B cell (primary cell): ENCODE data around the gene ZCCHC2. TPM values are rescaled to one million over a fixed set of nuclear protein-coding genes. Genes with fewer than 3 reads are reported as not detected.

ENCODE experiments used
- ATAC-seq: fragments of 200-7000 bp; cut with Tn5 transposase; one replicate; pipeline ENCODE4 v1.10.0; 2021; ENCODE audit warnings: low read depth, mild to moderate bottlenecking, moderate number of reproducible peaks, moderate library complexity
- CTCF ChIA-PET: fragments of 350-600 bp; sonication (Branson Sonifier 250); formaldehyde crosslinking; loops from one replicate; lab custom pipeline; 2021; ENCODE audit warnings: antibody characterized with exemption, inconsistent platforms; lab: Charles Lee
- POLR2A ChIA-PET: fragments of 350-600 bp; sonication (Branson Sonifier 250); formaldehyde crosslinking; loops from one replicate; lab custom pipeline; 2021; ENCODE audit warnings: antibody characterized with exemption; lab: Charles Lee
- DNase-seq: peaks from one replicate; pipeline ENCODE4 v3.0.0; 2013
- H2AFZ ChIP-seq: 2 replicates; pipeline ENCODE4 v1.6.1; 2012; ENCODE audit warnings: mild to moderate bottlenecking, low read depth, low read length; ENCODE audit not compliant: insufficient read depth, poor library complexity, severe bottlenecking
- H3K27ac ChIP-seq, 2 donors: 1 replicate in 1 of 2; 2 replicates in 1 of 2; pipeline ENCODE4 v1.5.1; 2012 to 2013; ENCODE audit warnings: low read length in 2 of 2, mild to moderate bottlenecking in 2 of 2, moderate library complexity in 1 of 2
- H3K27me3 ChIP-seq, 4 experiments: fragments of 200-600 bp in 1 of 4; sonication (generic) in 1 of 4; replicated peaks in 1 of 4; 1 replicate in 2 of 4; 2 replicates in 2 of 4; pipeline versions ENCODE4 v1.6.1 to v1.7.0; 2013 to 2016; ENCODE audit warnings: low read length in 3 of 4, mild to moderate bottlenecking in 2 of 4, mixed read lengths in 1 of 4, moderate library complexity in 1 of 4; ENCODE audit not compliant: insufficient read depth in 4 of 4, control insufficient read depth in 3 of 4; ENCODE audit errors: control extremely low read depth in 1 of 4
- H3K36me3 ChIP-seq, 2 experiments: replicated peaks in 1 of 2; 1 replicate in 1 of 2; 2 replicates in 1 of 2; pipeline versions ENCODE4 v1.6.1 to v1.7.1; 2013; ENCODE audit warnings: low read length in 1 of 2; ENCODE audit not compliant: insufficient read depth in 2 of 2, control insufficient read depth in 1 of 2; ENCODE audit errors: control extremely low read depth in 1 of 2, extremely low read depth in 1 of 2
- H3K4me1 ChIP-seq, 2 donors: fragments of 200-600 bp in 1 of 2; sonication (generic) in 1 of 2; 1 replicate in 1 of 2; 2 replicates in 1 of 2; pipeline versions ENCODE4 v1.5.1 to v1.6.1; 2013 to 2017; ENCODE audit warnings: low read length in 2 of 2; ENCODE audit not compliant: control insufficient read depth in 2 of 2, insufficient read depth in 2 of 2
- H3K4me2 ChIP-seq: replicated peaks from 2 replicates; pipeline ENCODE3; 2012; ENCODE audit warnings: mild to moderate bottlenecking, low read depth, low read length; ENCODE audit not compliant: poor library complexity, severe bottlenecking
- H3K4me3 ChIP-seq, 5 experiments: fragments of 200-600 bp in 1 of 5; sonication (generic) in 1 of 5; 1 replicate in 3 of 5; 2 replicates in 2 of 5; pipeline versions ENCODE4 v1.5.1 to v1.7.0; 2011 to 2016; ENCODE audit warnings: low read length in 4 of 5, mild to moderate bottlenecking in 4 of 5, low read depth in 2 of 5, control low read depth in 1 of 5, moderate library complexity in 1 of 5; ENCODE audit not compliant: insufficient read depth in 1 of 5; ENCODE audit errors: control extremely low read depth in 1 of 5, extremely low read depth in 1 of 5
- H3K79me2 ChIP-seq: fragments of 200-600 bp; sonication (generic); one replicate; pipeline ENCODE4 v1.6.0; 2016; ENCODE audit warnings: low read length; ENCODE audit not compliant: control insufficient read depth, insufficient read depth
- H3K9ac ChIP-seq: fragments of 200-600 bp; sonication (generic); 2 replicates; pipeline ENCODE4 v1.6.1; 2017; ENCODE audit warnings: mild to moderate bottlenecking, low read length, moderate library complexity
- H3K9me3 ChIP-seq, 3 donors: one replicate each; pipeline versions ENCODE4 v1.6.1 to v1.7.1; 2013; ENCODE audit warnings: low read length in 2 of 3; ENCODE audit not compliant: control insufficient read depth in 2 of 3, insufficient read depth in 1 of 3; ENCODE audit errors: control extremely low read depth in 1 of 3
- H4K20me1 ChIP-seq: 2 replicates; pipeline ENCODE4 v1.6.0; 2012; ENCODE audit warnings: mild to moderate bottlenecking, low read length; ENCODE audit not compliant: insufficient read depth, control insufficient read depth, poor library complexity, severe bottlenecking
- H3K27ac Mint-ChIP-seq: one replicate; pipeline ENCODE4 v1.8.0; 2021; ENCODE audit warnings: mixed read lengths
- H3K27me3 Mint-ChIP-seq: one replicate; pipeline ENCODE4 v1.8.0; 2021; ENCODE audit warnings: mixed read lengths
- H3K4me1 Mint-ChIP-seq: one replicate; pipeline ENCODE4 v1.8.0; 2021; ENCODE audit warnings: mixed read lengths
- H3K4me3 Mint-ChIP-seq: one replicate; pipeline ENCODE4 v1.8.0; 2021; ENCODE audit warnings: mixed read lengths
- H3K9me3 Mint-ChIP-seq: one replicate; pipeline ENCODE4 v1.8.0; 2022; ENCODE audit warnings: mixed read lengths; ENCODE audit not compliant: insufficient read depth
- CTCF ChIP-seq: fragments of 200-600 bp; IDR thresholded peaks from one replicate; pipeline ENCODE4 v1.8.0; 2022; ENCODE audit warnings: antibody characterized with exemption, mild to moderate bottlenecking
- EZH2 ChIP-seq: IDR thresholded peaks from 2 replicates; pipeline ENCODE4 v1.6.1; 2012; ENCODE audit warnings: borderline replicate concordance, low read depth, mild to moderate bottlenecking, moderate library complexity, low read length; ENCODE audit not compliant: insufficient read depth, poor library complexity, severe bottlenecking
- WGBS: methylation state at CpG from one replicate; pipeline ENCODE4 v1.1.5; 2013; ENCODE audit warnings: missing lambda C conversion rate; ENCODE audit not compliant: insufficient coverage; 5-methylcytosine and 5-hydroxymethylcytosine counted together
- intact Hi-C: fragments of 100-400 bp; cut with micrococcal nuclease; formaldehyde crosslinking; loops from one replicate; pipeline ENCODE4 v1.10.0; 2022
- polyA minus RNA-seq: library from RNA; depleted of rRNA, polyadenylated mRNA; stranded (reverse); fragments of >200 nt; gene quantifications from 2 replicates; pipeline ENCODE4 v1.2.3, GENCODE V29; 2012
- polyA plus RNA-seq: library from polyadenylated mRNA; depleted of rRNA; stranded (reverse); fragments of >200 nt; gene quantifications from 2 replicates; pipeline ENCODE4 v1.2.3, GENCODE V29; 2012
- total RNA-seq, 2 donors: library from RNA; stranded (reverse); fragments of 120-200 nt in 1 of 2; gene quantifications; 1 replicate in 1 of 2; 2 replicates in 1 of 2; pipeline versions ENCODE4 v1.2.3 to v1.2.4, GENCODE V29; 2013 to 2022

The ZCCHC2 gene
- 53.7 and 63.0 TPM in 2 replicates for total RNA-seq
- 32.2 TPM for total RNA-seq (2013)
- polyA plus RNA-seq = 24.5 and 28.7 TPM in 2 replicates
- 41.8 and 48.7 TPM in 2 replicates for polyA minus RNA-seq

GRCh38 chr18:62522504-62523254 lies at the start of gene ZCCHC2:
TSS of gene ZCCHC2 (plus strand) at chr18:62523025. CDS start at chr18:62523425, 400 bp downstream.
- Histone ChIP-seq H3K27ac (peak within 1 kb of the TSS; percentile 73 to 93), H3K79me2 (peaks cover 35% of the 10 kb centered on the region), H3K27me3 (no peaks in the 10 kb centered on the region), H3K4me1 (peaks cover 28 to 29% of the 10 kb centered on the region in 2 donors), H3K36me3 (no peaks in the 10 kb centered on the region), H3K4me2 (peak within 1 kb of the TSS; percentile 92), H3K9ac (peak within 1 kb of the TSS; percentile 99), H4K20me1 (no peaks in the 10 kb centered on the region), H3K4me3 (peak within 1 kb of the TSS; percentile 77 to 88 (median 86)), H3K9me3 (peaks cover 0 to 1% (median 0%) of the 10 kb centered on the region in 3 donors), H2AFZ (peak within 1 kb of the TSS; percentile 93)
- no peaks in the 10 kb centered on the region for H3K27me3 Mint-ChIP-seq
- intact Hi-C loops = loop anchor here (1.0 to 10.0 kb wide), 3 partner anchors 16 to 802 kb away; partner anchors contain the start of gene PHLPP1
- peaks cover 29% of the 10 kb centered on the region for H3K4me1 Mint-ChIP-seq
- no peaks in the 10 kb centered on the region for H3K9me3 Mint-ChIP-seq
- H3K27ac Mint-ChIP-seq = peak within 1 kb of the TSS; percentile 93
- ChIA-PET POLR2A (interaction anchor here (0.6 to 2.3 kb wide), 8 partner anchors 12 to 900 kb away, joined by 3 to 11 read pairs (median 4); partner anchors contain the start of genes PHLPP1, PIGN, RELCH and VPS4B), CTCF (interaction anchor here (0.6 to 3.0 kb wide), 5 partner anchors 10 to 64 kb away, joined by 3 to 10 read pairs (median 3); no protein-coding TSS in a partner anchor)
- DNase-seq (peak; percentile 99), ATAC-seq (peak; percentile 74)
- H3K4me3 Mint-ChIP-seq = peak within 1 kb of the TSS; percentile 97
- 0% methylated on average over 82 of the region's 87 CpGs for WGBS
- TF ChIP-seq EZH2 = no peak
- TF ChIP-seq CTCF = no peak

GRCh38 chr18:62479574-62479973 lies 43.3 kb upstream of the ZCCHC2 start:
- WGBS = no CpG with 5 or more reads among the region's 1 CpG
- Mint-ChIP-seq H3K4me3 (no peak overlapping the region), H3K27me3 (peaks cover 30% of the 10 kb centered on the region), H3K4me1 (no peaks in the 10 kb centered on the region), H3K9me3 (peaks cover 7% of the 10 kb centered on the region), H3K27ac (no peak overlapping the region)
- Histone ChIP-seq H3K36me3 (no peaks in the 10 kb centered on the region), H3K27me3 (peaks cover 0 to 13% (median 3%) of the 10 kb centered on the region in 4 experiments), H3K79me2 (no peaks in the 10 kb centered on the region), H3K4me2 (no peak overlapping the region), H3K4me3 (no peak overlapping the region), H3K9me3 (peaks cover 4 to 20% (median 10%) of the 10 kb centered on the region in 3 donors), H4K20me1 (no peaks in the 10 kb centered on the region), H2AFZ (no peak overlapping the region), H3K27ac (no peak overlapping the region), H3K9ac (no peak overlapping the region), H3K4me1 (no peaks in the 10 kb centered on the region)
- ChIA-PET CTCF (no interaction called here), POLR2A (no interaction called here)
- TF ChIP-seq CTCF (no peak), EZH2 (no peak)
- no peak for DNase-seq
- no peak for ATAC-seq
- intact Hi-C loops = no loop called here
